ENCODE results near the gene EXOC5. TPM values are rescaled to one million over a fixed set of nuclear protein-coding genes. Genes with fewer than 3 reads are reported as not detected.

Gene EXOC5, protein sequence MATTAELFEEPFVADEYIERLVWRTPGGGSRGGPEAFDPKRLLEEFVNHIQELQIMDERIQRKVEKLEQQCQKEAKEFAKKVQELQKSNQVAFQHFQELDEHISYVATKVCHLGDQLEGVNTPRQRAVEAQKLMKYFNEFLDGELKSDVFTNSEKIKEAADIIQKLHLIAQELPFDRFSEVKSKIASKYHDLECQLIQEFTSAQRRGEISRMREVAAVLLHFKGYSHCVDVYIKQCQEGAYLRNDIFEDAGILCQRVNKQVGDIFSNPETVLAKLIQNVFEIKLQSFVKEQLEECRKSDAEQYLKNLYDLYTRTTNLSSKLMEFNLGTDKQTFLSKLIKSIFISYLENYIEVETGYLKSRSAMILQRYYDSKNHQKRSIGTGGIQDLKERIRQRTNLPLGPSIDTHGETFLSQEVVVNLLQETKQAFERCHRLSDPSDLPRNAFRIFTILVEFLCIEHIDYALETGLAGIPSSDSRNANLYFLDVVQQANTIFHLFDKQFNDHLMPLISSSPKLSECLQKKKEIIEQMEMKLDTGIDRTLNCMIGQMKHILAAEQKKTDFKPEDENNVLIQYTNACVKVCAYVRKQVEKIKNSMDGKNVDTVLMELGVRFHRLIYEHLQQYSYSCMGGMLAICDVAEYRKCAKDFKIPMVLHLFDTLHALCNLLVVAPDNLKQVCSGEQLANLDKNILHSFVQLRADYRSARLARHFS
- 10 to 100 TPM; 50.7 to 81.5 TPM for total RNA-seq
- 10 to 100 TPM in 1 of 2 donors, 1 to 10 TPM in 1; 9.0 to 16.3 TPM for polyA plus RNA-seq
- long read RNA-seq, donor 1, full-length matches to known transcripts: 6 of 6 reads
- long read RNA-seq, donor 1, partial matches to known transcripts: 0 of 6 reads
- long read RNA-seq, donor 1, other reads (novel, unspliced or antisense): 0 of 6 reads
- long read RNA-seq, donor 2, full-length matches to known transcripts: 1 of 6 reads
- long read RNA-seq, donor 2, partial matches to known transcripts: 5 of 6 reads
- long read RNA-seq, donor 2, other reads (novel, unspliced or antisense): 0 of 6 reads
- long read RNA-seq, donor 3, partial matches to known transcripts: 0 of 2 reads
- long read RNA-seq, donor 3, other reads (novel, unspliced or antisense): 0 of 2 reads
- long read RNA-seq, donor 4, full-length matches to known transcripts: 3 of 3 reads
- long read RNA-seq, donor 4, partial matches to known transcripts: 0 of 3 reads
- long read RNA-seq, donor 4, other reads (novel, unspliced or antisense): 0 of 3 reads
- long read RNA-seq, donor 5, full-length matches to known transcripts: 3 of 3 reads
- long read RNA-seq, donor 5, partial matches to known transcripts: 0 of 3 reads
- long read RNA-seq, donor 5, other reads (novel, unspliced or antisense): 0 of 3 reads

DNA sequence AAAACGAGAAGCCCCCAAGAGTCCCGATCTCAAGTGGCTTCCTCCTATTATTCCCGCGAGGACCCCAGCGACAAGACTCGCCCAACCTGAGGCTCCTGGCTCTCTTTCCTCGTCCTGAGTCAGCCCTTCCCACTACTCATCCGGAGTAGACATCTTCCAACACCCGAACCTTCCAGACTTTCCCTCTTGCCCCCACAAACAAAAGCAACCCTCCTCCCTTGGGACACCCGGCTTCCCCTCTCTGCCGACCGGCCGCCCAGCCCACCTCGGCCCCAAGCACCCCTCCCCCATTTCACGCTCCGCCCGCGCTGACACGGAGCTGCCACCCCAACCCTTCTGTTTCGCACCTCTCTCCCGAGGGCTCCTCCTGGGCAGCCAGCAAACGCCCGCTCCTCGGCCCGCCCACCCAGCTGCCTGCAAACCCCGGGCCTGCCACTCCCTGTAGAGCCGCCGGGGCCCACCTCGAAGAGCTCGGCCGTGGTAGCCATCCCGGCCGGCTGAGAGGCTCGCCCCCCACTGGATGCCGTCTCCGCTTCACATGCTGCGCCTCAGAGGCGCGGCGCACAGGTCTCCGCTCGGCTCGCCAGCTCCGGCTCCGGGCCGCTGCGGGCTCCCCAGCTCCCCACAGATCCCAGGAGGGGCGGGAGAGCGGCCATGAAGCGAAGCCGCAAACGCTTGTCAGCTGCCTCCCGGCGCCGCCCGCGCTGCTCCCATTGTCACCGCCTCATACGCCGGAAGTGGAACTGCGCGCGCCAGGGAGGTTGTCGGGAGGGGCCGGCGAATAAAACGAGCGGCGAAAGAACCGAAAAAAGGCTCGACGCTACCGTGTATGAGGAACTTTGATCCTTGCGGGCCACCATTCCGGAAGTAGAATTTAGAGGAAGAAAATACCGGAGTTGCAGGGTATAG, at the start of gene EXOC5, which contains the start of gene AP5M1:
TSS of gene EXOC5 (minus strand) at position 745 of the 909 bp plus-strand sequence. CDS start at position 488, 257 bp downstream.
TSS of gene AP5M1 (plus strand) at position 811 of the 909 bp plus-strand sequence. CDS start 344 bp downstream, outside the sequence.
- Histone ChIP-seq H3K27me3 (ENCODE audit: control insufficient read depth in 3 of 3, insufficient read depth in 3 of 3, low read length in 2 of 3) (no peaks in the 10 kb centered on the region), H3K4me1 (ENCODE audit: control insufficient read depth in 5 of 5, insufficient read depth in 5 of 5, low read length in 5 of 5) (peaks cover 3 to 24% (median 7%) of the 10 kb centered on the region in 5 donors), H3K9ac (ENCODE audit: insufficient read depth in 1 of 2, low read length in 2 of 2) (peak within 1 kb of the TSS; percentile 71 to 94), H3K27ac (ENCODE audit: low read depth in 1 of 2, low read length in 1 of 2) (peak within 1 kb of the TSS; percentile 96 to 98), H3K4me3 (peak within 1 kb of the TSS; percentile 80), H3K36me3 (ENCODE audit: control insufficient read depth in 4 of 4, insufficient read depth in 4 of 4, low read length in 4 of 4) (peaks cover 0 to 4% (median 0%) of the 10 kb centered on the region in 4 donors), H3K9me3 (ENCODE audit: control insufficient read depth in 4 of 4, insufficient read depth in 3 of 4, low read length in 3 of 4) (no peaks in the 10 kb centered on the region)
- DNase-seq (peak; percentile 94 to 97 (median 96)), ATAC-seq (ENCODE audit: insufficient read depth, low FRiP score) (peak; percentile 95)
- 0% methylated on average over 71 to 76 of the region's 76 CpGs for WGBS, 2 donors
- TF ChIP-seq, protein P1, sequence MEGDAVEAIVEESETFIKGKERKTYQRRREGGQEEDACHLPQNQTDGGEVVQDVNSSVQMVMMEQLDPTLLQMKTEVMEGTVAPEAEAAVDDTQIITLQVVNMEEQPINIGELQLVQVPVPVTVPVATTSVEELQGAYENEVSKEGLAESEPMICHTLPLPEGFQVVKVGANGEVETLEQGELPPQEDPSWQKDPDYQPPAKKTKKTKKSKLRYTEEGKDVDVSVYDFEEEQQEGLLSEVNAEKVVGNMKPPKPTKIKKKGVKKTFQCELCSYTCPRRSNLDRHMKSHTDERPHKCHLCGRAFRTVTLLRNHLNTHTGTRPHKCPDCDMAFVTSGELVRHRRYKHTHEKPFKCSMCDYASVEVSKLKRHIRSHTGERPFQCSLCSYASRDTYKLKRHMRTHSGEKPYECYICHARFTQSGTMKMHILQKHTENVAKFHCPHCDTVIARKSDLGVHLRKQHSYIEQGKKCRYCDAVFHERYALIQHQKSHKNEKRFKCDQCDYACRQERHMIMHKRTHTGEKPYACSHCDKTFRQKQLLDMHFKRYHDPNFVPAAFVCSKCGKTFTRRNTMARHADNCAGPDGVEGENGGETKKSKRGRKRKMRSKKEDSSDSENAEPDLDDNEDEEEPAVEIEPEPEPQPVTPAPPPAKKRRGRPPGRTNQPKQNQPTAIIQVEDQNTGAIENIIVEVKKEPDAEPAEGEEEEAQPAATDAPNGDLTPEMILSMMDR (IDR thresholded peaks at IDR 0.05; ENCODE audit: control extremely low read depth, extremely low read depth): no peak

DNA sequence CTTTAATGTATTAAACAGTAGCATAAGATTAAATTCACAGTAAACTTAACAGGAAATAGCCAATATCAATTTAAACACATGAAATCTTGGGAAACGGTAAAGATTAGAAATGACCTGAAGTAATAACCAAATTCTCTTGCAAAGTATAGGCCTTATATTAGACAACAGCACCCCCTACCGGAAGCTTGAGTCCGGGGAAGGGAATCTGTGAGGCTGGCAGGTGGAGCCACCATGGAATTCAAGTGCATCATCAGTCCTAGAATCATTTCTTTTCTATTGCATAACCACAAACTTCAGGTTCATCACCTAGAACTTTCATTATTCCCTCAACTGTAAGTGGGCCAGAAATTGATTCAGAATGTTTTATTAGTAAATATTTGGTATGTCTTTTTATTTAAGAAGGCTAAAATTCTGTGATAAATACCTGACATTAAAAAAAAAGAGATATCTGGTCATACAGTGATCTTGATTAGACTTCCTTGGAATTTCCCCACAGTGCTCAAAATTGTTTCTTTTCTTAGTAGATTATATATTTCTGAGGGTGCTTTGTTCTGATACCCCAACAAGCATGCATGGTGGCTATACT, 48.6 kb upstream of the EXOC5 start:
- ATAC-seq (ENCODE audit: insufficient read depth, low FRiP score): peak; percentile 88
- WGBS, 2 donors: 1% methylated on average over 3 of the region's 3 CpGs
- TF ChIP-seq, protein P1 (IDR thresholded peaks at IDR 0.05; ENCODE audit: control extremely low read depth, extremely low read depth): peak; percentile 68

More for the DNA sequence above, 48.6 kb upstream of the EXOC5 start:
- H3K27me3 ChIP-seq (ENCODE audit: control insufficient read depth in 3 of 3, insufficient read depth in 3 of 3, low read length in 2 of 3): no peaks in the 10 kb centered on the region
- H3K9me3 ChIP-seq (ENCODE audit: control insufficient read depth in 4 of 4, insufficient read depth in 3 of 4, low read length in 3 of 4): no peaks in the 10 kb centered on the region
- no peak overlapping the region for H3K4me3 ChIP-seq
- DNase-seq: peak; percentile 67 to 82 (median 81)
- H3K4me1 ChIP-seq (ENCODE audit: control insufficient read depth in 5 of 5, insufficient read depth in 5 of 5, low read length in 5 of 5): peaks cover 0 to 1% (median 0%) of the 10 kb centered on the region in 5 donors
- H3K27ac ChIP-seq (ENCODE audit: low read depth in 1 of 2, low read length in 1 of 2): no peak overlapping the region
- H3K36me3 ChIP-seq (ENCODE audit: control insufficient read depth in 4 of 4, insufficient read depth in 4 of 4, low read length in 4 of 4): no peaks in the 10 kb centered on the region
- no peak overlapping the region for H3K9ac ChIP-seq (ENCODE audit: insufficient read depth in 1 of 2, low read length in 2 of 2)
